HG02970 (cell line): ENCODE data around the gene IGF1.
"Not testable (repeated sequence)": the region's sequence is repeated elsewhere in the genome, so short reads cannot be mapped to it uniquely, and the experiment has no call there.

Source experiments
- ATAC-seq: cut with Tn5 transposase; IDR thresholded peaks from one replicate; pipeline ENCODE4 v1.9.1; 2021; ENCODE audit warnings: mild to moderate bottlenecking, moderate library complexity, moderate number of reproducible peaks; ENCODE audit not compliant: unreplicated experiment, low FRiP score

Gene IGF1

DNA sequence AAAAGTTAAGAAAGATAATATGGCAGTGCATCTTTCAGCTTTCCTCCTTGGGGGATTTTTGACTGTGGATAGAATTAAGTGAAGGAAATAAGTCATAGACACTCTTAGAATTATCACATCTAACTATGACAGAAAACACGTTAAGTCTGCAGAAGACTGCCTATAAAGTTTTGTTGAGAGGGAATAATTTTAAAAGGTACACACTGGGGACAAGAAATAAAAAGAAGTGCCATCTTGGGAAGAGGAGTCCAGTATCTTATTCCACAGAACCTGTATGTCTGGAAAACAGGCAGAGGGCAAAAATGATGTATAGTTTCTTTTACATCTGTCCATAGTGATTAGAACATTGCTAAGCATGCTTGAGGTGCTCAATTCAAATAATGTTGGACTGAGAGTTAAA lies 80.7 kb downstream of the IGF1 start:
- no peak for ATAC-seq

DNA sequence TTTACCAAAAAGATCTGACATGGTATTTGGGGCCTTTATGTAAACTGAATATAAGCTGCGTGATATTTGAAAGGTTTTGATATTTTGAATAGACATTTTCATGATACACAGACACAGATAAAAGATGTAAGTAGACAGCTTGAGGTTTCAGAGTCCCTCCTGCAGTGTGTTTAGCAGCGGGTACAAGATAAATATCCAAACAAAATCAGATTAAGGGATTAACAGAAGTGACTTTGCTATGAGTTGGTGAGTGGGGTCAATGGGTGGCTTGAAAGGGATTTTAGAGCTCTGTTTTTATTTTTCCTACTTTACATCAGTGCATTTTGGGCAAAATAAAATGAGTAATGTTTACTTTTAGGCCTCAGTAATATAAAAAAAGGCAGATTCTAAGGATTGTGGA lies 84.1 kb downstream of the IGF1 start:
- no peak for ATAC-seq

DNA sequence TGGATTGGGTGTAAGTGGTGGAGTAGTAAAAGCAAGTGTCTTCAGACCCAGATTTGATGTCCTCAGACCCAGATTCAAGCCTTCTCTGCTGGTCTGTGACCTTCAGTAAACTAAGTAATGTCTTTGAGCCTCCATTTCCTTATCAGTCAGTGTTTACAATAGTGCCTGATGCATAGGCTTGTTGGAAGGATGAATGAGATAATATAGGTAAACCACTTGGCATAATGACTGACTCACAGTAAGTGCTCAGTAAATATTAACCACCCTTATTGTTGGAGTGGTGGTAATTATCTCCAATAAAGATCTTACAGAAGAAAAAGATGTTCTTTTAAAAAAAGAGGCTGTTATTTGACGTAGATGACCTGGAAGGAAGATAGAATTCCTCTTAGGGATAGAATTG lies 86.2 kb downstream of the IGF1 start:
- ATAC-seq, result no peak

DNA sequence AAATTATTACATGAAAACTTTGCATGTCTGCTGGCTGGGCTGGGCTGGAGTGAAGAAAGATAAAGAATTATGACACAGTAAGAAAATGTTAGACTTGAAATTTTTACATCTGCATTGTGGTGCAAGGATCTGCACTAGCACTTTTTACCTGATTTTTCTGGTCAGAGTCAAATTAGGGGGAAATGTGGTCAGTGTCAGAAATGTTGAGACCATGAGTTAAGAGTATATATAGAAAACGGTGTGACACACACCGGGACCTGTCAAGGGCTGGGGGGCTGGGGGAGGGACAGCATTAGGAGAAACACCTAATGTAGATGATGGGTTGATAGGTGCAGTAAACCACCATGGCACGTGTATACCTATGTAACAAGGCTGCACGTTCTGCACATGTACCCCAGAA lies 90.3 kb downstream of the IGF1 start:
- no peak for ATAC-seq

DNA sequence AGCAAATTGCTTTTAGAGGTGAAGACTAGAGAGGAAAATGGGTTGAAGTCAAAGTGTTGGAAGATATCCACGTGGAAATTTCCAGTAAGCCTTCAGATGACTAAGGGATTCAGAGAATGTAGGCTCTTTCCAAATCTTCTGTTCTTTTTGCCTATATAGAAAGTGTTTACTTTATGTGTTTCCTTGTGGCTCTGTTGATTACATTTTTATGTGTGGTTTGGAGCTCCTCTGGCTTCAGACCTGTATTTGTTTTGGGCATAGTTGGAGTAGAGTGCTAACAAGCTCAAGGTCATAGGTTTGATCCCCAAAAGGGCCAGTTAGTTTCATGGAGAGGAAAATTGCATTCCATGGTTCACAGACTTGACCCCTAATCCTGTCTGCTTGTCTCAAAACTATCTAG lies 91.9 kb downstream of the IGF1 start:
- ATAC-seq, result no peak

DNA sequence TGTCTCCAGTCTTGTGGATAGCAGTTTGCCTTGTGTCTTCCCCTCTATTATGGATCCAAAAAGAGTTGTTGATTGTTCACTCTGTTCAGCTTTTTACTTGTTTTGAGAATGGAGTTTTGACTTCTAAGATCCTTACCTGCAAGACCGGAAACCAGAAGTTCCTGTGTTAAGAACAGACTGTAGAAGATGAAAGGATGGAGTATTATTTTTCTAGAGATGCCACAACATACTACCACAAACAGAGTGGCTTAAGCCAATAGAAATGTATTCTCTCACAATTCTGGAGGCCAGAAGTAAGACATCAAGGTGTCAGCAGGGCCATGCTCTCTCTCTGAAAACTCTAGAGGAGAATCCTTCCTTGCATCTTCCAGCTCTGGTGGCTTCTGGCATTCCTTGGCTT lies 95.0 kb downstream of the IGF1 start:
- no peak for ATAC-seq

DNA sequence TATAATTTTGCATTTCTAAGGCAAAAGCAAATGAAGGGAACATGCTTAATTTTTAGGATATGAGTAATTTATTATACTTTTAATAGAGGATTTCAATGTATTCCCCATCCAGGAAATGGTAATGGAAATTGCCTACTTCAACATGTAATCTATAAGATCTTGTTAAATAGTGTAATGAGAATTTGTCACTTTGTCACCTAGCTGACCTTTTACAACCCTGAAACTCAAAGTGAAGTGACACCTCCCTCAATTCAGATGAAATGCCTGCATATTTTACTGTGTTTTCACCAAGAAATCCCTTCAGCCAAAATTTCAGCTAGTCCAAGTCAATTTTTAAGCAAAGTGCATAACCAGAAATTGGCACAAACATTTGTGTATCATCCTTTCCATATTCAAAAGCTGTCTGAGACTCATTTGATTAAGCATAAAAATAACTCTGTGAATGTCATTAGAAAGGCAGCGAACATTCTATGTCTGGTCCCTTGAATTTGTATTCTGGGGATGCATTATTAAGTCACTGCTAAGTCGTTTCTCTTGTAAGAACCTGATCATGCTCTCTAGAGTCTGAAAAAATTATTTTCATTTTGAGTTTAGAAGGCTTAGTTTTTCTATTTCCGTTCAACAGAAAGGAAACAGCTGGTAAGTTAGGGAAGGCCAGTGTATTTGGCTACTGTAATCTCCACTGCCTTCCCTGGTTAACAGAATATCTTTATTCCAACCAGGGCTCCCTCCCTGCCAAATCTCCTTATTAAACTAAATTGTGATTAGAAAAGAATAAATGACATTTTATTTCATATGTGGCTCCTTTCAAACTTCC lies 100.8 kb downstream of the IGF1 start:
- no peak for ATAC-seq

DNA sequence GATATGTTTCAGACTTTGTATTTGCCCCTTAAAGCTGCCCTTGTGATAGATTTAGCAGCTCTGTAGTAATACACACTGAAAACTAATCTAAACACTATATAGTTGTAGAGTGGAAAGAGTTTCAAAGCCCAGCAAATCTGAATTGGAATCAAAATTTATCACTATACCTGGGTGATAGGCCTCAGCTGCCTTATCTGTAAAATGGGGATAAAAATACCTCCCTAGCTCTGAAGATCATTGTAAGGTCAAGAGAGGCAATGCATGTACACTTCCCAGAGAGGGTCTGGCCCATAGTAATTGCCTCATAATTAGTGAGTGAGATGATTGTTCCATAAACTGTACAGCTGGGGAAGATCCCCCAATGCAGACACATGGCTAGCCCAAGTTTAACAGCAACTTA lies 103.6 kb downstream of the IGF1 start:
- no peak for ATAC-seq

DNA sequence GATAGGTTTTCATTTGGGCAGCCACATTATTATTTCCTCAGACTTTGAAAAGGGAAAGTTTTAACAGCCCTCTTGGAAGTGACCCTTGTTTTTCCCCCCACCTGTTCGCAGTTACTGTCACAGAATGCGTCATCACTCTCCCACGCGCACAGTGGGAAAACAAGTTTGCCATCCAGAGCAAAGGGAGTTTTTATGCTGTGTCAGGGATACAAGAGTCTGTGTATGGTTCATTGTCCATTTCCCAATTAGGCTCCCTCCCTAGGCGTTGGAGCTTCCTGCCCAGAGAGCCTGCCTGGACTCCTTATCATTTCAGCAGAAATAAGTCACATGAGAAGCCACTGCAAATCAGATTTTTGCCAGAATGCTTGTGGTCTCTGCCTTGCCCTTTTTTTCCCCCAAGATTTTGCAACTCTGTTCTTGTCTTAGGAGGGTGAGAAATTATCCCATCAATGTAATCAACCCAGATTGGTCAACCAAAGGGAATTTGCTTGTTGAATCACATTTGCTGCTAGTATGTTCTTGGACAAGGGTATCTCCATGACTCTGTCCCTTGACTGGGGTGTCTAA lies 104.1 kb downstream of the IGF1 start:
- no peak for ATAC-seq

DNA sequence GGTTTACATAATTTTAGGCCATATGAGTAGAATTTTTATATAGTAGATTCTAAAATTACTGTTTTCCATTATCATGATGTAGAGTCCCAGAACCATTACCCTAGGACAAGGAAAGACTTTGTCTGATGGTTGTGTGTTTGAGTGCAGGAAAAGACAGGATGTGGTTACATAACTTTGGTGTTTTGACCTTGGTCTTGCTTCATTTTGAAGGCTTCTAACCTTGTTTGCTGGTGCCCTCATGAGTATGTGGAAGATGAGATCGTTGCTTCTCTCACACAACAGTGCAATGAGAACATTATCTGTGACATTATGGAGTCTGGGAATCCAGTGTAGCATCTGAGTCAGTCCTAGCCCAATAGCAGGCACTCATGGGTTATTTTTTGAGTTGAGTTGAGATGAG lies 106.2 kb downstream of the IGF1 start:
- ATAC-seq, result no peak

DNA sequence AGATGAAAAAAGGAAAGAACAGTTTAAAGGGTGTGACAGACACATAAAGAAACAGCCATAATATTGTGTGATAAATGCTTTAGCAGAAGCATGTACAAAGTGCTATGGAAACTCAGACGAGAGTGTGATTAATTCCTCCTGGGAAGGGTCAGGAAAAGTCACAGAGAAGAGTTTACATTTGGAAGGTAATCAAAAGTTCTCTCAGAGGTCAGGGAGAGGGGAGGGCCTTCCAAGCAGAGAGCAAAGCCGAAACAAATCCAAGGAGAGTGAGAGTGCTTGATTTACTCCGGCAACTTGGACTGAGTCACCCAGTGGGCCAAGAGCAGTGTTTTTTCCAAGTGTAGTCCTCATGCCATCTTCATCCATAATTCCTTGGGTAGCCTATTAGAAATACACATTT lies 108.3 kb downstream of the IGF1 start:
- no peak for ATAC-seq

DNA sequence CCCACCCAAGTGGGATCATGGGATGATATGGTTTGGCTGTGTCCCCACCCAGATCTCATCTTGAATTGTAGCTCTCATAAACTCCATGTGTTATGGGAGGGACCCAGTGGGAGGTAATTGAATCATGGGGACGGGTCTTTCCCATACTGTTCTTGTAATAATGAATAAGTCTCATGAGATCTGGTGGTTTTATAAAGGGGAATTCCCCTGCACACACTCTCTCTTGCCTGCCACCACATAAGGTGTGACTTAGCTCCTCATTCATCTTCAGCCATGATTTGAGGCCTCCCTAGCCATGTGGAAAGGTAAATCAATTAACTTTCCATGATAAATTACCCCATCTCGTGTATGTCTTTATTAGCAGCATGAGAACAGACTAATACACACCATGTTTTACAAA lies 109.2 kb downstream of the IGF1 start:
- ATAC-seq, result no peak

DNA sequence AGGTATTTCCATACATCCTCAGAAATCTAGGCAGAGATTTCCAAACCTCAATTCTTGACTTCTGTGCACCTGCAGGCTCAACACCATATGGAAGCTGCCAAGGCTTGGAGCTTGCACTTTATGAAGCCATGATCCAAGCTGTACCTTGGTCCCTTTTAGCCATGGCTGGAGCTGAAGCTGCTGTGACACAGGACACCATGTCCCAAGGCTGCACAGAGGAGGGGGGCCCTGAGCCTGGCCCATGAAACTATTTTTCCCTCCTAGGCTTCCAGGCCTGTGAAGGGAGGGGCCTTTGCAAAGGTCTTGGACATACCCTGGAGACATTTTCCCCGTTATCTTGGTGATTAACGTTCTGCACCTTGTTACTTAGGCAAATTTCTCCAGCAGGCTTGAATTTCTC lies 110.5 kb downstream of the IGF1 start:
- no peak for ATAC-seq

DNA sequence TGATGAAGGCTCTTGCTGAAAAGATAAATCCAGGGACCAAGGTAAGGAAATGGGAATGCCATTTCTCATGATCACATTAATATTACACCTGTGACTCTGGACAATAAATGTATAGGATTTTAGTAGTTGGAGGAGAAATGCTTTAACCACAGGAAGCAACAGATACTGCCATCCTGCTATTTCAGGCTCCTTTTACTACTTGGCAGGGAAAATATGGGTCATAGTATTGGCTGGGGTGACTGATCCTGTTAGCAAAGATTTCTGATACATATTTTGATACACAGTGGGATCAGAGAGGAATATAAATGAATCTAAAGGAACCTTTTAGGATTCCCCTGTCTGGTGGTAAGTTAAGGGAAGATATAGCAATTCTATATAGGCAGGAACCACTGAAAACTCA lies 115.0 kb downstream of the IGF1 start:
- no peak for ATAC-seq

DNA sequence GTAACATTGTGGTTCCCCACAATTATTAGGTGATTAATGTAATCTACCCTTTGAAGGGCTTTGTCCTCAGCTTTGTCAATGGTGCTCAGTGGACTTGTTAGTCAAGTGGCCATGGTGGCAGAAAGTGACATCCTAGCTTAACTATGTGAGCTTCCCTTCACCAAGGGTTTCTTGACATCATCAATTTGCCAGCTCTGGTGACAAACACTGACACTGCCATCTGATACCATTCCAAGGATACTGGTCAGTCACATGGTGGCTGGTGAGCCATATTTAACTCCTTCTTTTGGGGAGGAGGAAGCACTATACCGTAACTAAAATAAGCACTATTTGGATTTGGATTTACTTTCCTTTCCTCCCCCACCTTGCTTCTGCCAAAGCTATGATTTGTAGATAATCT lies 115.7 kb downstream of the IGF1 start:
- no peak for ATAC-seq

DNA sequence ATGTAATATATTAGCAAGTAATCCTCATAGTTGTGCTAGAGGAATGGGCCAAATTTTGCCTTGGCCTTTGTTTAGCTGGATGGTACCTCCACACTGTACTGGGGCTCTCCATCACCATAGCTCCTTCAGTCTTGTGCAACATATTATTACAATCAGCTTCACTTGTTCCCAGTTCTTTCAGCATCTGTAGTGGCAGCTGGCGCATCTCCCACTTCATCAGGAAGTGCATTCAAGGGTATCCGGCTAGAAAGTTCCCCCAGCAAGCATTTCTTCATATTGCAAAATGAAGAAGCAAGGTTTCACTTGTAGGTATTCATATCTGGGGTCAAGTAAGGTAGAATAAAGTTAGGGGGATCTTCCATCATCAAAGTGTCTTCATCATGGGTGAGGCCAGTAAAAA lies 123.7 kb downstream of the IGF1 start:
- ATAC-seq, result no peak

DNA sequence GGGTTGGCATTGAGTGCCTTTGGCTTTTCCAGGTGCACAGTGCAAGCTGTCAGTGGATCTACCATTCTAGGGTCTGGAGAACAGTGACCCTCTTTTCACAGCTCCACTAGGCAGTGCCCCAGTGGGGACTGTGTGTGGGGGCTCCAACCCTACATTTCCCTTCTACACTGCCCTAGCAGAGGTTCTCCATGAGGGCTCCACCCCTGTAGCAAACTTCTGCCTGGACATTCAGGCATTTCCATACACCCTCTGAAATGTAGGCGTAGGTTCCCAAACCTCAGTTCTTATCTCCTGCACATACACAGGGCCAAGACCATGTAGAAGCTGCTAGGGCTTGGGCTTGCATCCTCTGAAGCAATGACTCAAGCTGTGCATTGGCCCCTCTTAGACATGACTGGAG lies 126.1 kb downstream of the IGF1 start:
- not testable (repeated sequence) for ATAC-seq

DNA sequence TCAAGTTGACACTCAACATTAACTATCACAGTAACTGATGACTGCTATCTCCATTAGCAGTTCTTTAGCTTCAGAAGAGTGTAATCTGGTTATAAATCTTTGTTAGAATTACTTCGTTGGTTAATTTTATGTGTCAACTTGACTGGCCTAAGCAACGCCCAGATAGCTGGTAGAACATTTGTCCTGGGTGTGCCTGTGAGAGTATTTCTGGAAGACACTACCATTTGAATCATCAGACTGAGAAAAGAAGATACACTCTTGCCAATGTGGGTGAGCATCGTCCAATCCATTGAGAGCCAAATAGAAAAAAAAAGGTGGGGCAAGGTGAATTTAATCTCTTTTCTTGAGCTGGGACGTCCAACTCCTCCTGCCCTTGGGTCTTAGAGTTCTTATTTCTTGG lies 129.0 kb downstream of the IGF1 start:
- ATAC-seq, result no peak

DNA sequence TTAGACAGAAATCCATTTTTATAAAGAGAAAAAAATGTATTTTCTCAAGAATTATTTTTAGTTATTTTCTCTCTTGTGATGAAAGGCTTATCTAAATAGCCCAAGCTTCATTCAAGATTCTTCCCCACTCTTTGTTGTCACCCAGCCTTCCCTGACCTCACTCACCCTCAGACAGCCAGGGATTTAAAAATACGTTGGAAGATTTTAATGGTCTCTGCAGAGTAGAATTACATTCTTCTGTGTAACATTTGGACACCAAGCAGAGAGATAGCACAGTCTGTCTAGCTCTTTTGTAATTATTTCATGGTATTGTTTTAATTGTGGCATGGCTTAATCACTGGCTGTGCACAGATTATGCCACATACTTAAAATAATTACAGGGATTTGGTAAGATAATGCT lies 130.3 kb downstream of the IGF1 start:
- no peak for ATAC-seq

DNA sequence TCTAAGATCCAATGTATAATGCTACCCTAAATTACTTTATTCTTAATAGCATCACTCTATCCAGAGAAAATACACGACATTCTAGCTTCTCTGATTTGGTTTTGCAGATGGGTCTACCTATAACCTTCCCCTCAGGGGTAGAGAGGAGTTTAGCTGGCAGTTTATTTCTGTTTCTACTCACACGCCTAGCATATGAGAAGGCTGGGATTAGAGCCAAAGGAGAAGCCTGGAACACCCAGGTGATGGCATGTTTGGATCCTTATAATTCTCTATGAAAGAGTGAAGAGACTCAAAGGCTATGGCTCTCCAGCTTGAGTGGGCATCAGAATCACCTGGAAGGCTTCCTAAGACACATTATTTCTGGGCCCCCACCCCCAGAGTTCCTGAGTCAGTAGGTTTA lies 131.3 kb downstream of the IGF1 start:
- no peak for ATAC-seq

DNA sequence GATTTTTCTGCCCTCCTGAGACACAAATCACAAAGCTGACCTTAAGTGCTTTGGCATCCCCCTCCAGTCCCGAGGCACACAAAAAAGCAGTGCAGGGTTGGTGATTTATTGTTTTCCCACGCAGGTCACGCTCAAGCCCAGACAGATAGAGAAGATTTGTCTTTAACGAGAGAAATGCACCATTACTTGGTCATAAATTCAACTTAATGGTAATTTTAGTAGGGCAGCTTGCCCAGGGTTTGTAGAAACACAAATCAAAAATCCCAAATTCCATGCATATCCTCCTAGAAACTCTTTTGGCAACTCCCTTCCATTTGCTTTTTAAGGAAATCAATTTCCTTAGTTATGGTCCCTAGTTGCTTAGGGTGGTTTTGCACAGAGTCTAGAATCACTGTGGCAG lies 132.6 kb downstream of the IGF1 start:
- no peak for ATAC-seq
